H9 (cell line): Measurements from ENCODE around the gene ZNF490. TPM values are rescaled to one million over a fixed set of nuclear protein-coding genes. Genes with fewer than 3 reads are reported as not detected.

Experiments used
- DNase-seq: peaks from one replicate; pipeline ENCODE4 v3.0.0-alpha.2; 2017
- H2AFZ ChIP-seq: one replicate; pipeline ENCODE4 v1.6.1; 2013; ENCODE audit warnings: mild to moderate bottlenecking, low read length, control low read depth, moderate library complexity
- H2AK5ac ChIP-seq: 2 replicates; pipeline ENCODE4 v1.6.1; 2013; ENCODE audit warnings: low read length, control low read depth, mixed read lengths; ENCODE audit not compliant: insufficient read length
- H2BK120ac ChIP-seq: one replicate; pipeline ENCODE4 v1.6.1; 2013; ENCODE audit warnings: low read depth, mild to moderate bottlenecking, low read length, control low read depth, inconsistent platforms; ENCODE audit not compliant: poor library complexity, severe bottlenecking
- H2BK12ac ChIP-seq: 2 replicates; pipeline ENCODE4 v1.6.1; 2013; ENCODE audit warnings: low read length, control low read depth, mixed read lengths, low read depth; ENCODE audit not compliant: insufficient read length
- H2BK15ac ChIP-seq: 2 replicates; pipeline ENCODE4 v1.6.1; 2013; ENCODE audit warnings: low read depth, low read length, control low read depth
- H2BK20ac ChIP-seq: one replicate; pipeline ENCODE4 v1.6.1; 2013; ENCODE audit warnings: low read depth, mild to moderate bottlenecking, low read length, control low read depth, inconsistent platforms; ENCODE audit not compliant: poor library complexity, severe bottlenecking
- H2BK5ac ChIP-seq: 2 replicates; pipeline ENCODE4 v1.6.1; 2013; ENCODE audit warnings: low read length, control low read depth, mixed read lengths; ENCODE audit not compliant: insufficient read length
- H3K14ac ChIP-seq: 2 replicates; pipeline ENCODE4 v1.6.1; 2013; ENCODE audit warnings: low read length, control low read depth; ENCODE audit not compliant: insufficient read depth
- H3K18ac ChIP-seq: 2 replicates; pipeline ENCODE4 v1.6.1; 2013; ENCODE audit warnings: low read depth, mild to moderate bottlenecking, mixed read lengths, low read length, control low read depth; ENCODE audit not compliant: insufficient read length
- H3K23ac ChIP-seq: 2 replicates; pipeline ENCODE4 v1.6.1; 2013; ENCODE audit warnings: low read length, control low read depth, mixed read lengths, low read depth; ENCODE audit not compliant: insufficient read length
- H3K23me2 ChIP-seq: 2 replicates; pipeline ENCODE4 v1.6.1; 2013; ENCODE audit warnings: low read depth, mild to moderate bottlenecking, mixed read lengths, low read length, control low read depth; ENCODE audit not compliant: insufficient read length, poor library complexity, severe bottlenecking
- H3K27ac ChIP-seq: 2 replicates; pipeline ENCODE4 v1.5.1; 2013; ENCODE audit warnings: low read length, control low read depth, mixed read lengths, low read depth; ENCODE audit not compliant: insufficient read length
- H3K27me3 ChIP-seq: 2 replicates; pipeline ENCODE4 v1.6.1; 2013; ENCODE audit warnings: low read length, control low read depth, inconsistent platforms; ENCODE audit not compliant: insufficient read depth
- H3K4ac ChIP-seq: 2 replicates; pipeline ENCODE4 v1.6.1; 2013; ENCODE audit warnings: low read depth, mild to moderate bottlenecking, control low read depth, inconsistent platforms, low read length, moderate library complexity
- H3K4me1 ChIP-seq: 2 replicates; pipeline ENCODE4 v1.6.1; 2013; ENCODE audit warnings: low read length, control low read depth, inconsistent platforms; ENCODE audit not compliant: insufficient read depth
- H3K4me2 ChIP-seq: 2 replicates; pipeline ENCODE4 v1.6.1; 2013; ENCODE audit warnings: low read length, control low read depth, mixed read lengths; ENCODE audit not compliant: insufficient read length, insufficient read depth
- H3K56ac ChIP-seq: 2 replicates; pipeline ENCODE4 v1.6.1; 2013; ENCODE audit warnings: low read depth, mild to moderate bottlenecking, mixed read lengths, low read length, control low read depth; ENCODE audit not compliant: insufficient read length
- H3K79me1 ChIP-seq: 2 replicates; pipeline ENCODE4 v1.6.1; 2013; ENCODE audit warnings: low read depth, mild to moderate bottlenecking, moderate library complexity, low read length, control low read depth, inconsistent platforms; ENCODE audit not compliant: insufficient read depth, poor library complexity, severe bottlenecking
- H3K79me2 ChIP-seq: 2 replicates; pipeline ENCODE4 v1.6.1; 2013; ENCODE audit warnings: low read length, control low read depth, inconsistent platforms; ENCODE audit not compliant: insufficient read depth
- H3K9ac ChIP-seq: 2 replicates; pipeline ENCODE4 v1.6.1; 2013; ENCODE audit warnings: low read length, control low read depth, mixed read lengths; ENCODE audit not compliant: insufficient read length; ENCODE audit errors: extremely low read depth
- H3K9me3 ChIP-seq: one replicate; pipeline ENCODE4 v1.6.1; 2013; ENCODE audit warnings: low read depth, low read length, inconsistent platforms; ENCODE audit not compliant: control insufficient read depth
- H3T11ph ChIP-seq: one replicate; pipeline ENCODE4 v1.6.1; 2013; ENCODE audit warnings: mild to moderate bottlenecking, low read length, control low read depth, inconsistent platforms
- H4K20me1 ChIP-seq: one replicate; pipeline ENCODE4 v1.6.1; 2013; ENCODE audit not compliant: control insufficient read depth, insufficient read length, insufficient read depth
- H4K5ac ChIP-seq: 2 replicates; pipeline ENCODE4 v1.6.1; 2013; ENCODE audit warnings: low read depth, mild to moderate bottlenecking, mixed read lengths, low read length, control low read depth; ENCODE audit not compliant: insufficient read length
- H4K8ac ChIP-seq: replicated peaks from 2 replicates; pipeline ENCODE4 v1.6.1; 2013; ENCODE audit warnings: low read length, control low read depth, mixed read lengths, low read depth; ENCODE audit not compliant: insufficient read length
- H4K91ac ChIP-seq: 2 replicates; pipeline ENCODE4 v1.6.1; 2013; ENCODE audit warnings: low read depth, mild to moderate bottlenecking, moderate library complexity, mixed read lengths, low read length, control low read depth; ENCODE audit not compliant: insufficient read length
- H3K27ac Mint-ChIP-seq, 3 experiments: 2 replicates in 2 of 3; 3 replicates in 1 of 3; pipeline ENCODE4 v1.8.0; 2020 to 2021; ENCODE audit warnings: mixed read lengths in 3 of 3, mild to moderate bottlenecking in 1 of 3, moderate library complexity in 1 of 3
- H3K27me3 Mint-ChIP-seq: 2 replicates; pipeline ENCODE4 v1.8.0; 2021; ENCODE audit warnings: low read depth, mild to moderate bottlenecking, moderate library complexity, mixed read lengths
- H3K36me3 Mint-ChIP-seq, 3 experiments: 2 replicates in 2 of 3; 3 replicates in 1 of 3; pipeline ENCODE4 v1.8.0; 2020 to 2021; ENCODE audit warnings: low read depth in 3 of 3, mixed read lengths in 3 of 3; ENCODE audit not compliant: insufficient read depth in 1 of 3
- H3K4me1 Mint-ChIP-seq, 2 experiments: 2 replicates each; pipeline ENCODE4 v1.8.0; 2020; ENCODE audit warnings: mixed read lengths in 2 of 2
- H3K4me3 Mint-ChIP-seq, 2 experiments: 2 replicates in 1 of 2; 3 replicates in 1 of 2; pipeline ENCODE4 v1.8.0; 2020 to 2021; ENCODE audit warnings: mild to moderate bottlenecking in 2 of 2, mixed read lengths in 2 of 2, moderate library complexity in 1 of 2
- H3K9me3 Mint-ChIP-seq, 2 experiments: 2 replicates in 1 of 2; 3 replicates in 1 of 2; pipeline ENCODE4 v1.8.0; 2020; ENCODE audit warnings: mild to moderate bottlenecking in 2 of 2, mixed read lengths in 2 of 2, moderate library complexity in 1 of 2
- CTCF ChIP-seq: fragments of 200-600 bp; sonication (generic); conservative IDR thresholded peaks from 3 replicates; pipeline ENCODE4 v1.8.0; 2021; ENCODE audit warnings: antibody characterized with exemption, mild to moderate bottlenecking
- WGBS: extraction: QIAGEN DNeasy Blood & Tissue Kit; methylation state at CpG from one replicate; pipeline ENCODE4 v1.1.7; 2013; ENCODE audit warnings: missing lambda C conversion rate, low lambda C conversion rate, mixed read lengths; ENCODE audit not compliant: insufficient read length; ENCODE audit errors: extremely low coverage; 5-methylcytosine and 5-hydroxymethylcytosine counted together
- total RNA-seq: library from RNA; stranded (reverse); gene quantifications from 2 replicates; pipeline ENCODE4 v1.2.1, GENCODE V29; 2021

ZNF490 gene
- total RNA-seq, 1 experiment from 2014 or later, result 10.1 TPM

GRCh38 chr19:12652219-12652618 is 41.6 kb upstream of the ZNF490 start:
- no peaks in the 10 kb centered on the region for H3K27me3 Mint-ChIP-seq
- Histone ChIP-seq H3K23me2 (no peaks in the 10 kb centered on the region), H2AK5ac (no peak overlapping the region), H2BK20ac (no peak overlapping the region), H3K4me1 (no peaks in the 10 kb centered on the region), H3K9me3 (no peaks in the 10 kb centered on the region), H4K20me1 (no peaks in the 10 kb centered on the region), H3K27ac (no peak overlapping the region), H3K79me1 (no peaks in the 10 kb centered on the region), H2BK120ac (no peak overlapping the region), H2BK12ac (no peak overlapping the region), H3K14ac (no peak overlapping the region), H3K23ac (no peak overlapping the region), H3K27me3 (no peaks in the 10 kb centered on the region), H2BK15ac (no peak overlapping the region), H2AFZ (no peak overlapping the region), H2BK5ac (no peak overlapping the region), H4K91ac (no peak overlapping the region), H3K4me2 (no peak overlapping the region), H3K79me2 (no peaks in the 10 kb centered on the region), H4K8ac (no peak overlapping the region), H3K4ac (no peak overlapping the region), H3K18ac (no peak overlapping the region), H3K9ac (no peak overlapping the region), H3T11ph (no peak overlapping the region), H4K5ac (no peak overlapping the region), H3K56ac (no peak overlapping the region)
- peaks cover 0 to 4% of the 10 kb centered on the region in 2 experiments; a peak in 2 of 4 replicates for H3K4me1 Mint-ChIP-seq
- WGBS, result no CpG with 5 or more reads among the region's 6 CpGs
- H3K9me3 Mint-ChIP-seq, result peaks cover 0 to 5% of the 10 kb centered on the region in 2 experiments; a peak in 2 of 5 replicates
- no peak for DNase-seq
- no peak overlapping the region for H3K27ac Mint-ChIP-seq
- TF ChIP-seq CTCF, result no peak
- peaks cover 23 to 37% (median 32%) of the 10 kb centered on the region in 3 experiments for H3K36me3 Mint-ChIP-seq
- no peak overlapping the region for H3K4me3 Mint-ChIP-seq
